ENCODE results near the gene TCERG1L.

TCERG1L gene

DNA sequence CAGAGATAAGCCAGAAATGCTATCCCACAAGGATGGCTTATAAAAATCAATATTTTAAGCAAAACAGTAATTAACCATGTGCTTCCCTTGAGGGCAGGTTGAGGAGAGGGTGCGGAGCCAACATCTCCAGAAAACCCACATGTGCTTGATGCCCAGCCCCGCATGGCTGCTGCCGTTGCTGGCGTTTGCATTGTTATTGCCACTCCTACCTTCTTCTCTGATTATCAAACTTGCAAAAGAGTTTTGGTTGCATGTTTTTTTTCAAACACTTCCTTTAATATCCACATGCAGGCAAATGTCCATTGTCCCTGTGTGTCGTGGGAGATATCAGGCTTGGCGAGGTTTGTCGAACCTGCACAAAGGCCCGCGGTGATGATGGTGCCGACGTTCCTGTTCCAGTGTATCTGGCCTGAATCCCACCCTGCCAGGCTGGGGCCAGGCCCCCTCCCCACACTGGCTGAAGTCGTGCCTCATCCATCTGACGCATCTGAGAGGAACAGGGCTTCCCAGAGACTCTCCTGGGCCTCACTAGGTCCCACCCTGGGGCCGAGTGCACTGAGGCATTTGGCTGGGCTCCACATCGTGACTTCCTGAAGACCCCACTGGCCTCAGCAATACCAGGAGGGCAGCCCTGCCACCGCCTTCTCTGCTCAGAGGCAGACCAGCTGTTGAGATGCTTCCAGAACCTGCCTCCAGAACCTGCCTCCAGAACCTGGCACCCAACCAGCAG, 40.9 kb downstream of the TCERG1L start:
- DNase-seq (ENCODE audit: low read depth) = no peak

DNA sequence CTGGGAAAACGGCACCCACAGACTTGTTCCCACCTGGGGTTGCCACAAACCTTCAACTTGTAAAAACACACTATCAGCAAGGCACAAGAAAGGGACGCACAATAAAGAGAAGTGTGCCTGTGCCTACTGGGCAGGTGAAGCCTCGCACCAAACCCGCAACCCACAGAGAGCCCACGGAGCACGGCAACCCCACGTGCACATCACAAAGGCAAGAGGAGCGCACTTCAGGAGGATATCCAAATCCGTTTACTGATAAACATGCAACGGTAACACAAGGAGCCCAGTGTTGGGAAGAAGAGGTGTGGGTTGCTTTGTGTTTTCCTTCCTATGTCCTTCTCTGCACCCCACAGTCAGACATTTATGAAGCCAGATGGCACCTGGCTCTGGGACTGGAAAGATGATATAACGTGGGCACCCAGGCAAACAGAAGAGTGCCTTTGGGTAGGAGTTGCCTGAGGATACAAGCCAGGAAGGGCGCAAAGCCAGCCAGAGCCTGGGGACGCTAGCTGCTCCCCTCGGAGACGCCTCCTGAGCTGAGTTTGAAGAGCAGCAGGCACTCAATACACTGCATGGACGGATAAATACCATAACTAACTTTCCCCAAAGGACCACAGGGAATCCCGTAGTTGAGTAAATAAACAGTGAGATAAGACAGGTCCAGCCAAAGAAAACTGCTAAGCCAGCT, 41.6 kb downstream of the TCERG1L start:
- DNase-seq (ENCODE audit: low read depth) = no peak

DNA sequence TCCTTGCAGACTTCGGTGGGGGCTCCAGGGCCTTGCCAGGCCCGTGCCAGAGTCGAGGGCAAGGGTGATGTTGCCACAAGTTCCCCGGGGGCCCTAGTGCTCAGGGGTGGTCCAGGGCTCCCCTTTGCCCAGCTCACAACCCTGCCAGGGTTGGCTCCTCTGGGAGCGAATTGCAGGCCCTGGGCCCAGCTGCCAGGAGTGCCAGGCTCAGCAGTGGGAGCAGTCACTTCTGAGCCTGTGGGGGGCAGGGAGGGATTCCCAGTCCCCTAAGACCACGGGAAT, 43.8 kb downstream of the TCERG1L start:
- no peak for DNase-seq (ENCODE audit: low read depth)

DNA sequence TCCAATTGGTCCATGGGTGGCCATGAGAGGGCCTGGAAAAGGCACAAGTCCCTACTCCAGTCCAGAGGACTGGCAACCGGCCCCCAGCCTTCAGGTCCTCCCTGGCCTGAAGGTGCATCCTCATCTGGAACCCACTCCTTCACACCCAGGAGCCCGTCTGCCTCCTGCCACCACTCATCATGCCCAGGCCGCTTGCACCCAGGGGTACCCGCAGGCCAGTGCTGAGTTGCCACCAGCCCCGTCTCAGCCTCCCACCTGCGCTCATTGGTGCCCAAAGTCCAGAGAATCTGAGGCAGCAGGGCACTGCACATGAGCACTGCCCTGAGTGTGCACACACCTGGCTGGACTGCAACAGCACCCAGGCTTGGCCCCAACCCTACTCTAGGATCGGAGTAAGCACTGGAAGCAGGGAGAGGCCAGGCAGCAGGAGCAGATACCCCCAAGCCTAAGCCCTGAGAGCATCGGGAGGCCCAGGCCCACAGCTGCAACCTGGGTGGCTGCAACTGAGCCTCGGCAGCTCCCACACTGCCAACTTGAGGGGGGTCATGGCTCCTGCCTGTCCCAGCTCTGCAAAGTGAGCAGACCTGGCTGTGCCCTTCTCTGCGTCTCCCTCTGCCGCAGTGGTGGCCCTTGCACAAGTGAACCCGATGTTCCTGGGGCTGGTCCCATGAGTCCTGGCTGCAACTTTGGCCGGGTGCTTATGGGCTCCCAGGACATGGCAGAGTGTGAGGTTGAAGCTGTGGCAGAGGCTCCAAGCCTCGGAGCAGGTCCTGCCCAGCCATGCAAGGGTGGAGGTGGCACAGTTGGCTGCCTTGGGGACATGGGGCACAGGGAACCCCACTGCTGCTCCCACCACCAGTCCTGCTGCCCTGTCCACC, 44.3 kb downstream of the TCERG1L start:
- DNase-seq (ENCODE audit: low read depth) = no peak

DNA sequence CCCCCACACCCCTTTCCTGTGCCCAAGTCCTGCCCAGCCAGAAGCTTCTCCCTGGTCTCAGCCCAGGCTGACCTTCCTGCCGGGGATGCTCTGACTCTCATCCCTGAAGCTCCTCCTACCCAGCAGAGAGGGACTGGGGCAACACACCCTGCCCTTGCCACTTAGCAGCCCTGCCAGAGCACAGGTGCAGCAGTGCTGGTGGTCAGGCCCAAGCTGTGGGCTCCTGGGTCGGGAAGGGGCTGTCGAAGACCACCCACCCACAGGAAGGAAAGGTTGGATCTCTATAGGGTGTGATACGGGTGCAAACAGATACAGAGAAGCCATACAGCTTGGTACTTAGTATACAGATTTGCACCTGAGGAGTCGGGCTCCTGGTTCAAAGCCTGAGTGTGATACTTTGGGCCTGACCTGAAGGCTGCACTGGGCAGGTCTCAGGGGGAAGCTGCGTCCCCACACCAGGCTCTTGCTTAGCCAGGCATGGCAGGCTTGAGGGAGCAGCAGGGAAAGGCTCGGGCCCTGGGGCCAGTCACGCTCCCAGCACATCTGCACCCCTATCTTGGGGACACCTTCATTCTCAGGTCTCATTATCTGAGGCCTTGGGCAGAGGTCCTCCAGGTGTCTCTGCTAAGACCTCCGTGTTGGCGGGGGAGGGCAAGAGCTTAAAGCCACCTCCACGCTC, 47.3 kb downstream of the TCERG1L start:
- DNase-seq (ENCODE audit: low read depth) = no peak

DNA sequence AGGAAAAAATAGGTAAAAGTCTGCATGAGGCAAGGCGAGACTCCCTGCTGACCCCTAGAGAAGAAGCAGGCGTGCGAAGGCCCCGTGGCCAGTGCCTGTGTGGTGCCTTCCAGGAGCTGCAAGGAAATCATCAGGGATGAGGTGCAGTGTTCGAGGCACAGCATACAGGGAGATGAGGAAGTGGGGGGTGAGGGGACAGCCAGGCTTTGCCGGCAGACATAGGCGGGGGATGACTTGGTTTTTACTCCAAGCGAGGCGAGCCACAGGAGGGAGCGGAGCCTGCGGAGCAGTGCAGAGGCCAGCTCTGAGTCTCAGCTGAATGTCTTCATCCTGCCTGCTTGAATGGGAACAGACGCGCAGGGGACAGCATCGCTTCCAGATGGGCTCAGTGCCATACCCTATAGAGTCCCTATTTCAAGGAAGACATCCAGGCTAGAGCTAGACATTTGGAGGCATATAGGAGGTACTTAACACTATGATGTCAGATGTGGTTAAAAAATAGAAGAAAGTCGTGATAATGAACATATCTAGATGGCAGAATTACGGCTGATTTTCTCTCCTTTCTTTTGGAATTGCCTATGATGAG, 49.5 kb downstream of the TCERG1L start:
- DNase-seq (ENCODE audit: low read depth) = no peak

DNA sequence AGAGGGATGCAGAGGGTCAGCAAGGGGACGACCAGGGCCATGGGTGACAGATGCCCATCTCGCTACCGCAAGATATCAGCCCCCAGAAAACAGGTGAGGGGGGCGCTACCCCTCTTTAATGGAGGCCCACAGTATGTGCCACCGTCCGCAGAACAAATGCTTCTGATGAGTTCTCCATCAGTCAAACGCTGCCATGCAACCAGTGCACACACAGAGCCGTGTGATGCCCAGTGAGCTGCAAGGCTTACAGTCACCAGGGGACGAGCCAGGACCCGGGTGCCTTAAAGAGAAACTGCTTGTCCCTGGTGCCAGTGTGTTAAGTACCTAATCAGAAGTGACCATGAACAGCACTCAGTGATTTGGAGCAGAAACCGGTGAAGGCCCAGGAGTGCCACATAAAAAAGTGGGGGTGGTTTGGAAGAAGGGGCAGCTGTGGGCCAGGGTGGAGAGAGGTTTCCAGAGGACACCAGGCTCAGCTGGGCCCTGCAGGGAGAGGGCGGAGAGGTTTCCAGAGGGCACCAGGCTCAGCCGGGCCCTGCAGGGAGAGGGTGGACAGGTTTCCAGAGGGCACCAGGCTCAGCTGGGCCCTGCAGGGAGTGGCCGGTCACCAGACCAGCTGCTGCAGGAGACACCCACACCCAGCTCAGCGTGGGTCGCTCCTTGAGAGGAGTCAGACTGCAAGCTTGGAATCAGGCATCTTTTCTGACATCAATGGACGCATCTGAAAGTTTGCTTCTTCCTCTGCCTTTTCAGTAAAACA, 50.9 kb downstream of the TCERG1L start:
- no peak for DNase-seq (ENCODE audit: low read depth)

DNA sequence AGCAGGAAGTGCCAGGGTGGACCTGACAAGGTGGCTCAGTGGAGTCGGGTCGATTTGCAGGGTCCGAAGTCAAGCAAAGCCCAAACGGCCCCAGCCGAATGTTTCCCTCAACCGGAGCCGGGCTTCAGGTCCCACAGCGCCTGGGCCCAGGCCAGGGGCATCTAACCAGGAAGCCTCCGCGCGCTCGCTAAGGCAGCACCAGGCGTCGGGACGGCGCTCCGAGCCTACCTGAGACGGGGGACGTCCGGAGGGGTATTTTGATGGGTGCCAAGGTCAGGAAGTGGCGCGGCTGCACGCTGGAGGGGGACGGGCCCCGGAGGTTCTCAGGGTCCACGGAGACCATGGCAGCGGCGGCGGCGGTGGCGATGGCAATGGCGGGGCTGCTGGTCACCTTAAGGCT, 51.5 kb downstream of the TCERG1L start:
- no peak for DNase-seq (ENCODE audit: low read depth)

DNA sequence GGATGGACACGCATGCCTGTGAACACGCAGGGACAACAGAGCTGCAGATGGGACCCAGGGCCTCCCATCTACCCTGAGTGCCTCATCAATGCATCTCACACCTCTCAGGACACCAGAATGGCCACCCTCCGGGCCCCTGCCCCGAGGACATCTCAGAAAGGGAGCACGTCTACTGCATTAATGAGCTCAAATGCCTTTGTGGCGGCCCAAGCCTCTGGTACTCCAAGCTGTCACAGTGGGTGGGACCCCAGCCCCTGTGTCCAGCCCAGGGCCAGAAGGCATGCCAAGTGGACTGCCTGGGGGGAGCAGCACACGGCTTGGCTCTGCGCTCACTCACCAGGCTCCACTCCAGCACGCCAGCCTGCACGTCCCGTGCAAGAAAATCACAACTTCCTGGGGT, 52.0 kb downstream of the TCERG1L start:
- DNase-seq (ENCODE audit: low read depth) = no peak

DNA sequence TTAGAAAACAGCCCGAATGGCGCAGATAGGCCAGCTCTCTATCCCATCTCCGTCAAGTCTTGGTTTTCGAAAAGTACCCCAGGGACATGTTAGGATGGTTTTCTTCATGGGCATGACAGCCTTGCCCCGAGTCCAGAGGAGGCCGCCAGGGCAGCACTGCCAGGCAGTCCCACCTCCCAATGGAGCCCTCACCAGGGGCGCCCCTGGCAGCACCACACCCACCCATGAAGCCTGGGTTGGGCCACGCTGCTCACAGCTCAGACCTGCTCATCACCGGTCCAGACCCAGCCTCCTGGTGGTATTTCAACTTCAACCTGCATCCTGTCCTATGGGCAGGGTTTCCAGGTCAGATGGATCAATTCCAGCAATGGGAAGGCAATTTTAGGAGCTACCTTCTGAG, 53.3 kb downstream of the TCERG1L start:
- no peak for DNase-seq (ENCODE audit: low read depth)

DNA sequence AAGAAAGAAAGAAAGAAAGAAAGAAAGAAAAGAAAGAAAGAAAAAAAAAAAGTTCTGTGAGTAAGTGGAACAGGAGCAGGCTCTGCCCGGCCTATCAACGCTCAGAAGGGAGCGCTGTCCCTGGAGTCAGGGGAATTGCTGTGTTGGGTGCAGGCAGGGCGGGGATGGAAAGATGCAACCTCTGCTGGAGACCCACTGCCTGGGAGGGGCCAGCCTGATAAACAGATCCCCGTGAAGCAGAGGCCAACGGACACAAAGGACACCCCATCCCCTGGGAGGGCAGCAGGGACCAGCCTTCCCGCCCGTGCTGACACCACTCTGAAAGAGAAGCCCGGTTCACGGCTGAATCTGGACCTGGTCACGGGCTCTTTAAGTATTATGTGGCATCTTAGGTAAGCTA, 54.5 kb downstream of the TCERG1L start:
- DNase-seq (ENCODE audit: low read depth) = no peak

DNA sequence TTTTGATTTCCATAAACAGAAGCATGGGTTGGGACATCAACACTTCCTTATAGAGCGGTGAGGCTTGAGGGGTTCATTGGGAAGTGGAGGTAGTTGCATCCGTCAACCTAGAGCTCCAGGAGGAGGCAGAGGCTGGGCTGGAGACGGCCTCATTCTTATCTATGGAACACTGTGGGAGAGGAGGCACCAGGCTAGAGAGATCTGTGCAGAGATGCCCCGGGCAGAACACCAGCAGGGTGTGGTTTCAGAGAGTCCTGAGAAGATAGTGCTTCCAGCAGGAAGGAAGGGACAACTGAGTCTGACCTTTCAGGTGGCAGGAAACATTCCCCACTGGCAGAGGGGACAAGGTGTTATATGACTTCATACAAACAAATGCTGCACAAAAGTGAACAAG, 56.7 kb downstream of the TCERG1L start:
- DNase-seq (ENCODE audit: low read depth) = no peak

DNA sequence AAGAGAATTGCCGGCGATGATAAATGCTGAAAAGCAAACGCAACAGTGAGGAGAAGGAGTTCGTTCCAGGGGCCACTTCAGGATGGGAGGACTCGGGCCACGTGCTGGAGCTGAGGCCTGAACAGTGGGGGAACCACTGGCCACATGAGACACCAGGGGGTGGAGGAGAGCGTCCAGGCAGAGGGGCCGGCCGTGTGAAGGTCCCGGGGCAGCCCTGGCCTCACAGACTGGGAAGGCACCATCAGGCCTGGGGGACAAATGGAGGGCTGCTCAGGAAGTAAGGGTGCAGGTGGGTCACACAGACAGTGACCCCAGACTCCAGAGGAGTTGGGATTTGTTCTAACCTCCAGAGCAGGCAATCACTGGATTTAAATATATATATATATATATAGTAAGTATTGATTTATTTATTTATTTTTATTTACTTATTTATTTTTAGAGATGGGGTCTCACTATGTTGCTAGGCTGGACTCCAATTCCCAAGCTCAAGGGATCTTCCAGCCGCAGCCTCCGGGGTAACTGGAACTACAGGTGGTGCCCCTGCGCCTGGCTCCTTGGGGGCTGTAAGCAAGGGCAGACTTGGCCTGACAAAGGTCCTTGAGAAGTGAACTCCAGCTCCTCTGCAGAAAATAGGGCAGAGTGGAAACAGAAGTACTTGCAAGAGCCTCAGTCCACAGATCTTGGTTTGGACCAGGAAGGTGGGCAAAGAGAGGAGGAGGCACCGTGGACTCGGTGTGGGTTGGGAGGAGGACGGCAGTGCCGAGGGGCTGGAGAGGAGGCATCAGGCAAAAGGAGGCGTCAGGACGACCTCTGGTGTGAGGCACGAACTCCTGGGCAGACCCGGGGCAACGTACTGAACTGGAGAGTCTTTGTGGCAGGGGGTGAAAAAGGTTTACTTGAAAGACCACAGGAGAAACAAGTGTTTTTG, 57.3 kb downstream of the TCERG1L start:
- no peak for DNase-seq (ENCODE audit: low read depth)

DNA sequence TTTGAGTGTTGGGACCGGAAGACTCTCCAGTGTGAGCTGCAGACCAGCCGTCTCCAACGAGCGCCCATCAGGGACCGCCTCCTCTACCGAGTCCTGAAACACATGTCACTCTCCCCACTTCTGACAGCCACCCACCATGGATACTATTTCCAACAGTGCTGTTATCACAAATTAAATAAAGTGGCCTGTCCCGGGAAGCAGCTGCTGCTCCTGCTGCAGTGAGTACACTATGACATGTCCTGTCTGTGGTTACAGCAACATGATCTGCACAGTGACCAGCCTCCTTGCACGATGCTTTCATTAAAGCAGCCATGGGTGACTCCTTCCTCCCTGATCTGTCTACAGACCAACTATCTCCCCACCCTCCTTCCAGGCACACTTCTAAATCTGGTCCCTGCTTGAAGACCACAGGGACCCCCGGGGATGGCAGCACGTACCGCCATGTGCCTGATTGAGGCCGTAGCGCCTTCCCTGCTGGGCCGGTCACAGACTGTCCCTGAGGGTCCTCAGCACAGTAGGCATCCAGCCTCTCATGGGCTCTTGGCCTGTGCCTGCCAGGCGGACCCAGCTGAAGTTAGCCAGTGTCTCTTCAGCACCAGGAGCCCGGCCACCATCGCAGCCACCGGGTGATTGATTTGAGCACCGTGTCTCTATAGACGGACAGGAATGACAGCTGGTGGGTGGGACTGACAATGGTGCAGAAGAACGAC, 58.8 kb downstream of the TCERG1L start:
- DNase-seq (ENCODE audit: low read depth) = no peak

DNA sequence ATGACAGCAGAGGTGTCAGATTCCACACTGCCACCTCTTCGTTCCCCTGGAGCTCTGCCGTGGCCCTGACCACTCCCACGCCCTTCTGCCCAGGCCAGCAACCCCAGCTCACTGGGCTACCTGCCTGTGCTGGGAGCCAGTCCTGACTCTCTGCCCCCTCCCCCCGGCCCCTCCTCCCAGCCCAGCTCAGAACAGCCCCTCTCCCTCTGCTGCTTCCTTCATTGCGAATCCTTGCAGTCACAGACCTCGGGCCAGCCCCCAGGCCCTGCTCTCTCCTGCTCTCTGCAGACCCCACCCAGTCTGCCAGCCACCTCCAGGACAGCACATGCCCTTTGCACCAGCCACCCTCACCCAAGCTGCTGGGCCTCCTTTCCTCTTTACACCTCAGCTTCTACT, 60.4 kb downstream of the TCERG1L start:
- no peak for DNase-seq (ENCODE audit: low read depth)

DNA sequence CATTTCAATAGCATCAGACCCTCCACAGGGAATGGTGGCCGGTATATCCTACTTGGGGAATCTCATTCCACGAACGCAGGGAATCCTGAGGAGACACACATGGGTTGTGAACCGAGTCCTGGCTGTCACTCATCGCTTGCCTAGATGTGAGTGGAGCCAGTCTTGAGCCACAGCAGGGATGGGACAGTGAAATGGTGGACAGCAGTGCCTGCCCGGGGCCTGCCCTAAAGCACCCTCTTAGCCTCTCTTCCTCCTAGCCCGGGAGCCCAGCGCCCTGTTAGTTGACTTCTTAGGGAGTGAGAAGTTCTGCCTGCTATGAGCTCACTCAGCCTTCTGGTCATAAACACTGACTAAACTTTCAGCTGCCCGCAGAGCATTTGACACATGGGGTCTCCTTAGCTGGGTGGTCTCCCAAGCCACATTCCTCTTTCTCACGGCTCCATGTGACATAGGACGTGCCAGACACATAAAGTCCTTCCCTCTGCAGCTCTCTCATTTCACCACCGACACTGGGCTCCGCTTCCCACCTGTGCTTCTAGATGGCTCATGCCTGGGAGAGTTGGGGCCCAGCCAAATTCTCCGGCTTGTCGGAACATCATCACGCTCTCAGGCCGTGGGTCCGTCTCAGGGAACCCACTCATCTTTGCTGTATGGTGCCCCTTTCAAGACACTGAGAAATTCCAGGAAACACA, 60.9 kb downstream of the TCERG1L start:
- no peak for DNase-seq (ENCODE audit: low read depth)

DNA sequence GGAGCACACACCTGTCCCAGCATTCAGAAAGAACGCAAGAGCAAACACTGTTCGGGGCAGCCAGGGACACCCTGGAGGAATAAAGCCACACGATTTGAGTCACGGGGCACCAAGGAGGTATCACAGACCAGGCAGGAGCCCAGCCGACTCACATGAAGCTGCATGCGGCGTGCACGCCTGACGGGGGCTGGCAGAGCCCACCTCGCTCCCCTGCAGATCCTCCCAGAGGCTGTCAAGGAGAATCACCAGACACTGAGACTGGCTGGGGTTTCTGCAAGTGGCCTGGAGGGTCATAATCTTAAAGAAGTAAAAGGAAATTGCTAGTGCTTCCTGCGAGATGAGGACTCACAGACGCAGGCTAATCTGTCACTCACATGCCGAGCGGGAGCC, 61.6 kb downstream of the TCERG1L start:
- DNase-seq (ENCODE audit: low read depth) = no peak

DNA sequence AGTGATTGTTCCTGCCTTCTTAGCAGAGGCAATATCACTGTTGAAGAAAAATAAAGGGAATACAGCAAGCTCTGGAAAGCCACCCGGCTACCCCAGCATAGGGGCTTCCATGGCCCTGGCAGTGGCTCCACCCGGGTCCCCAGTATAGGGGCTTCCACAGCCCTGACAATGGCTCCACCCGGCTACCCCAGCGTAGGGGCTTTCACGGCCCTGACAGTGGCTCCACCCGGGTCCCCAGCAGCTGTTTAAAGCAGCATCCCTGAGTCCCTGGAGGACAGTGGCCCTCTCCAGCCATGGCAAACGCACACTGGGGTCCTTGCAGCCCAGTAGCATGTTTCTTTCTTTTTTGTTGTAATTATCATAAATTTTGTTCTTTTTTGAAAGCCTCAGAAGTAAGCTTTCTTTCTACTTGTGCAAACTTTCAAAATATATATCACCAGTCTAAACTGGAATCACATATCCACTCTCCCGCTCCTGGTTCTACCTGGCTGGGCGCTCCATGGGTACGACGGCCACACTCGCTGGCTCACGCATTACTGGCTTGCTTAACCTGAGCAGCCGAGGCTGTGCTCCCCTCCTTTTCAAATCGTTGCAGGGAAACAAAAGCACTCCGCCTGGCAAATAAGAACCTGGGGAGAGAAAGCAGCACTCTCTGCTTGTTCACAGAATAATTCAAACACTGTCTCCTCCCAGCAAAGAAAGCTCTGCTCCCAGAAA, 62.1 kb downstream of the TCERG1L start:
- DNase-seq (ENCODE audit: low read depth) = no peak

All from amniotic epithelial cell (primary cell).